CD4-positive, alpha-beta T cell (primary cell): Measurements from ENCODE around the gene ADAM11. TPM values are rescaled to one million over a fixed set of nuclear protein-coding genes. Genes with fewer than 3 reads are reported as not detected.

Experiments
- ATAC-seq: fragments of 200-7000 bp; cut with Tn5 transposase; one replicate; pipeline ENCODE4 v1.10.0; 2022; ENCODE audit warnings: mild to moderate bottlenecking; ENCODE audit not compliant: poor library complexity
- CTCF ChIA-PET: fragments of 350-600 bp; sonication (Branson Sonifier 250); formaldehyde crosslinking; loops from one replicate; lab custom pipeline; 2021; ENCODE audit warnings: antibody characterized with exemption, inconsistent platforms; lab: Charles Lee
- POLR2A ChIA-PET: fragments of 350-600 bp; sonication (Branson Sonifier 250); formaldehyde crosslinking; loops from one replicate; lab custom pipeline; 2021; ENCODE audit warnings: antibody characterized with exemption, inconsistent platforms; lab: Charles Lee
- DNase-seq, 14 experiments: peaks; one replicate each; pipeline ENCODE4 v3.0.0-alpha.2; 2013 to 2020; ENCODE audit warnings: mixed read lengths in 2 of 14
- H3K27ac ChIP-seq, 2 donors: one replicate each; pipeline versions ENCODE4 v1.5.1 to v1.7.0; 2013; ENCODE audit warnings: low read length in 2 of 2, low read depth in 1 of 2, mild to moderate bottlenecking in 1 of 2
- H3K27me3 ChIP-seq, 2 experiments: 1 replicate in 1 of 2; 2 replicates in 1 of 2; pipeline versions ENCODE4 v1.6.1 to v1.7.0; 2013; ENCODE audit warnings: low read length in 2 of 2, control low read depth in 1 of 2, mild to moderate bottlenecking in 1 of 2, moderate library complexity in 1 of 2; ENCODE audit not compliant: insufficient read depth in 2 of 2, control insufficient read depth in 1 of 2
- H3K36me3 ChIP-seq: one replicate; pipeline ENCODE4 v1.6.1; 2013; ENCODE audit warnings: low read length, control low read depth; ENCODE audit not compliant: insufficient read depth
- H3K4me1 ChIP-seq: one replicate; pipeline ENCODE4 v1.6.1; 2013; ENCODE audit warnings: low read length, control low read depth; ENCODE audit not compliant: insufficient read depth
- H3K4me3 ChIP-seq: one replicate; pipeline ENCODE4 v1.5.1; 2013; ENCODE audit warnings: mild to moderate bottlenecking, low read length, moderate library complexity
- H3K9me3 ChIP-seq, 2 experiments: 1 replicate in 1 of 2; 2 replicates in 1 of 2; pipeline versions ENCODE4 v1.6.1 to v1.7.0; 2013; ENCODE audit warnings: low read length in 2 of 2, mild to moderate bottlenecking in 2 of 2, control low read depth in 1 of 2, moderate library complexity in 1 of 2; ENCODE audit not compliant: control insufficient read depth in 1 of 2, insufficient read depth in 1 of 2
- H3K27ac Mint-ChIP-seq: one replicate; pipeline ENCODE4 v1.8.0; 2020; ENCODE audit warnings: mixed read lengths
- H3K27me3 Mint-ChIP-seq: one replicate; pipeline ENCODE4 v1.8.0; 2021; ENCODE audit warnings: mixed read lengths
- H3K36me3 Mint-ChIP-seq: one replicate; pipeline ENCODE4 v1.8.0; 2021; ENCODE audit warnings: low read depth, mixed read lengths
- H3K4me1 Mint-ChIP-seq: one replicate; pipeline ENCODE4 v1.8.0; 2021; ENCODE audit warnings: low read depth, mixed read lengths
- H3K4me3 Mint-ChIP-seq: one replicate; pipeline ENCODE4 v1.8.0; 2020; ENCODE audit warnings: mild to moderate bottlenecking, mixed read lengths
- H3K9me3 Mint-ChIP-seq: one replicate; pipeline ENCODE4 v1.8.0; 2020; ENCODE audit warnings: mixed read lengths
- intact Hi-C, 2 experiments: fragments of 100-400 bp; cut with DNase I in 1 of 2; cut with micrococcal nuclease in 1 of 2; formaldehyde crosslinking; loops; one replicate each; pipeline versions ENCODE4 v1.15.1 to v1.9.0; 2023 to 2025; cut with DNase I, micrococcal nuclease
- total RNA-seq, 174 experiments: library from RNA in 2 of 174; stranded (reverse) in 2 of 174; gene quantifications; one replicate each; pipeline ENCODE4 v1.2.3 and lab custom pipeline; 2021 to 2026
- TF ChIP-seq, protein P1 (sequence below): fragments of 200-600 bp; IDR thresholded peaks from one replicate; pipeline ENCODE4 v1.8.0; 2022; ENCODE audit warnings: antibody characterized with exemption, mild to moderate bottlenecking

Gene ADAM11
- total RNA-seq, 2 experiments from 2014 or later: 0.16 to 0.47 TPM

DNA sequence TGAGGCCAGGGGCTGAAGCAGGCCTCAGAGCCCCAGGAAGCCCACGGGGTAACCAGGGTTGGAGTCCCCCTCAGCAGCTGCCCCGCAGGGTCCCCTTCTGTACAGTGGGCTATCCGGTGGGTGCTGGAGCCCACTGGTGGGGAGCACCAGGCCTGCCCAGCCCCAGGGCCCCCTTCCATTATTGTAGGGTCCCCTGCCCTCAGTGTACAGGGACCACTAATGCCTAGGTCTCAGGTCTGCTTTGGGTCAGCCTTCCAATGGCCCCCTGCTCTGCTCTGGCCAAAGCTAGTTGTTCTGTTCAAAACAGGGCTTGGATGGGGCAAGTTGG, 1.1 kb downstream of the ADAM11 start:
- Histone ChIP-seq H3K4me3 (no peak overlapping the region), H3K9me3 (peaks cover 0 to 13% of the 10 kb centered on the region in 2 experiments), H3K27ac (no peak overlapping the region), H3K36me3 (no peaks in the 10 kb centered on the region), H3K4me1 (peaks cover 15% of the 10 kb centered on the region), H3K27me3 (peaks cover 31 to 38% of the 10 kb centered on the region in 2 experiments)
- Mint-ChIP-seq H3K27me3 (peaks cover 49% of the 10 kb centered on the region), H3K36me3 (no peaks in the 10 kb centered on the region), H3K4me3 (peak overlapping the region; percentile 20), H3K27ac (no peak overlapping the region), H3K9me3 (no peaks in the 10 kb centered on the region), H3K4me1 (no peaks in the 10 kb centered on the region)
- CTCF ChIA-PET: no interaction called here
- TF ChIP-seq, protein P1, sequence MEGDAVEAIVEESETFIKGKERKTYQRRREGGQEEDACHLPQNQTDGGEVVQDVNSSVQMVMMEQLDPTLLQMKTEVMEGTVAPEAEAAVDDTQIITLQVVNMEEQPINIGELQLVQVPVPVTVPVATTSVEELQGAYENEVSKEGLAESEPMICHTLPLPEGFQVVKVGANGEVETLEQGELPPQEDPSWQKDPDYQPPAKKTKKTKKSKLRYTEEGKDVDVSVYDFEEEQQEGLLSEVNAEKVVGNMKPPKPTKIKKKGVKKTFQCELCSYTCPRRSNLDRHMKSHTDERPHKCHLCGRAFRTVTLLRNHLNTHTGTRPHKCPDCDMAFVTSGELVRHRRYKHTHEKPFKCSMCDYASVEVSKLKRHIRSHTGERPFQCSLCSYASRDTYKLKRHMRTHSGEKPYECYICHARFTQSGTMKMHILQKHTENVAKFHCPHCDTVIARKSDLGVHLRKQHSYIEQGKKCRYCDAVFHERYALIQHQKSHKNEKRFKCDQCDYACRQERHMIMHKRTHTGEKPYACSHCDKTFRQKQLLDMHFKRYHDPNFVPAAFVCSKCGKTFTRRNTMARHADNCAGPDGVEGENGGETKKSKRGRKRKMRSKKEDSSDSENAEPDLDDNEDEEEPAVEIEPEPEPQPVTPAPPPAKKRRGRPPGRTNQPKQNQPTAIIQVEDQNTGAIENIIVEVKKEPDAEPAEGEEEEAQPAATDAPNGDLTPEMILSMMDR: no peak
- POLR2A ChIA-PET: no interaction called here
- ATAC-seq: no peak
- intact Hi-C loops: no loop called here
- DNase-seq: no peak

DNA sequence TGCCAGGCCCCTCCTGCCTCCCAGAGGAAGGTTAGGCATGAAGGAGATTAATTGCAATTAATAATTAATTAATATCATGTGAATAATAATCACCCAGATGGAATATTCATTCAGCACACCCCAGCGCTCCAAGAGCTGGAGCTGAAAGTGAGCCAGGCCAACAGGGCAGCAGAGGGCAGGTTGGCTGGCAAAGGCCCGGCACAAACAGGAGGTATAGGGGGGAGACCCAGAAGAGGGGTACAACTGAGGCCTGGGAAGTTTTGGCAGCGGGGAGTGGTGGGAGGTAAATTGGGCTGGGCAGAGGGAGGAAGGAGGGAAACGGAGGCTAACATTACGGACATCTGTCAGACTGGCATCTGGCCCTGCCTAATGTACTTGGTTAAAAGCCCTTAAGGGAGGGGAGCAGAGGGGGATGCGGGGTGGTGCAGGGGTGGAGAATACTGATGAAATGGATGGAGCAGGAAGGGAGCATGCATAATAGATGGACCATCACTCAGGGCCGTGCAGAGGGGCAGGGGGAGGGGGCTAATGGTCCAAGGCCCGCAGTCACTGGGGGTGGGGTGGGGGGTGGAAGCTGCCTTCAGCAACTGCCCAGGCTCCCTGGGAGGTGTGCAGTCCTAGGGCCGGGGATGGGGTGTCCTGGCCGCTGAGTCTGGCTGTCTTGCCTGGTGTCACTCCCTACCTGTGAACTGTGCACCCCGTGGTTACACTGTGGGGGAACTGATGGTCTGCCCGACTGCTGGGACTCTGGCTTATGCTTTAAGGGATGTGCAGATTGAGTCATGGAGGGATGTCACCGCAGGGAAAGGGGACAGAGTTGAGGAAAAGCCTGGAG, 1.9 kb downstream of the ADAM11 start:
- Mint-ChIP-seq H3K4me3 (peak overlapping the region; percentile 20), H3K27me3 (peaks cover 50% of the 10 kb centered on the region), H3K27ac (no peak overlapping the region), H3K4me1 (no peaks in the 10 kb centered on the region), H3K36me3 (no peaks in the 10 kb centered on the region), H3K9me3 (no peaks in the 10 kb centered on the region)
- peaks cover 0 to 13% of the 10 kb centered on the region in 2 experiments for H3K9me3 ChIP-seq
- intact Hi-C loops: no loop called here
- TF ChIP-seq, protein P1: no peak
- peak in 1 of 14 experiments; percentile 16 for DNase-seq
- no peaks in the 10 kb centered on the region for H3K36me3 ChIP-seq
- peaks cover 31 to 38% of the 10 kb centered on the region in 2 experiments for H3K27me3 ChIP-seq
- H3K4me3 ChIP-seq: no peak overlapping the region
- no peak for ATAC-seq
- ChIA-PET POLR2A (no interaction called here), CTCF (no interaction called here)
- no peak overlapping the region for H3K27ac ChIP-seq
- H3K4me1 ChIP-seq: peaks cover 15% of the 10 kb centered on the region

DNA sequence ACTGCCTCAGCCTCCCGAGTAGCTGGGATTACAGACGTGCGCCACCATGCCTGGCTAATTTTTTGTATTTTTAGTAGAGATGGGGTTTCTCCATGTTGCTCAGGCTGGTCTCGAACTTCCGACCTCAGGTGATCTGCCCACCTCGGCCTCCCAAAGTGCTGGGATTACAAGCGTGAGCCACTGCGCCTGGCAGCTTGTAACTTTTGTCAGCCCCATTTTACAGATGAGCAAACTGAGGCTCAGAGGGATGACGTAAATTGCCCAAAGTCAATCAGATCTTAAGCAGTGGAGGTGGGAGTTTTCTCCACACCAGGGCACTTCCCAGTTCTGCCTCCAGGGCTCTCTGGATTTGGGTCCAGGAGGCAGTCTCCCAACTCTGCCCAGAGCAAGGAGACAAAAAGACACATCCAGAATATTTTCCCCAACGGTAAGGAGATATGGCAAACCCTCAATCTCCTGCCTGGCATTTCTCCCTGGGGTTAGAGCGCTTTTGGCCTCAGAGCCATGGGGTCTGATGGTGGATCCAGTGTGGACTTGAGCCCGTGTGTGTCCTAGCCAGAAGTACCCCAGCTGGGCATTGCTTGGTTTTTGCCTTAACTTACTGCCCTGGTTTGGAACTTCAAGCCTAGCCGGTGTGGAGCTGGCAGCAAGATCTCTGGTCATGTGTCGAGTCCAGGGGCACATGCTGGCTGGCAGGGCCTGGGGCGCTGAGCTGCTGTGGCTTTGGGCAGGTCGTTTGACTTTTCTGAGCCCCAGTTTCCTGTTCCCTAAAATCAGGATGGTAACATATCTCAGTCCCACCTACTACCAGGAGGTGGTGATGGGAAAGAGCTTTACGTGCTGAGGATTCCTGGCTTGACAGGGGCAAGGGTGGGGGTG, 3.4 kb downstream of the ADAM11 start:
- ChIA-PET CTCF (no interaction called here), POLR2A (no interaction called here)
- TF ChIP-seq, protein P1: no peak
- H3K27ac ChIP-seq: no peak overlapping the region
- intact Hi-C loops: no loop called here
- H3K36me3 Mint-ChIP-seq: no peaks in the 10 kb centered on the region
- H3K27me3 ChIP-seq: peaks cover 27 to 35% of the 10 kb centered on the region in 2 experiments
- no peaks in the 10 kb centered on the region for H3K36me3 ChIP-seq
- H3K9me3 ChIP-seq: peaks cover 0 to 13% of the 10 kb centered on the region in 2 experiments
- DNase-seq (no peak), ATAC-seq (no peak)
- H3K27ac Mint-ChIP-seq: no peak overlapping the region
- peaks cover 15% of the 10 kb centered on the region for H3K4me1 ChIP-seq
- no peak overlapping the region for H3K4me3 Mint-ChIP-seq
- H3K4me3 ChIP-seq: no peak overlapping the region
- H3K27me3 Mint-ChIP-seq: peaks cover 52% of the 10 kb centered on the region
- no peaks in the 10 kb centered on the region for H3K9me3 Mint-ChIP-seq
- no peaks in the 10 kb centered on the region for H3K4me1 Mint-ChIP-seq
